ENCODE measurements around the gene GDA. TPM values are rescaled to one million over a fixed set of nuclear protein-coding genes. Genes with fewer than 3 reads are reported as not detected.

Gene GDA
- total and polyA plus RNA-seq, 9 of the 15 experiments (the other 6 are each of a cell fraction or from before 2014, with no cell fraction given), result 4.5 to 18.0 (median 12.7) TPM

DNA sequence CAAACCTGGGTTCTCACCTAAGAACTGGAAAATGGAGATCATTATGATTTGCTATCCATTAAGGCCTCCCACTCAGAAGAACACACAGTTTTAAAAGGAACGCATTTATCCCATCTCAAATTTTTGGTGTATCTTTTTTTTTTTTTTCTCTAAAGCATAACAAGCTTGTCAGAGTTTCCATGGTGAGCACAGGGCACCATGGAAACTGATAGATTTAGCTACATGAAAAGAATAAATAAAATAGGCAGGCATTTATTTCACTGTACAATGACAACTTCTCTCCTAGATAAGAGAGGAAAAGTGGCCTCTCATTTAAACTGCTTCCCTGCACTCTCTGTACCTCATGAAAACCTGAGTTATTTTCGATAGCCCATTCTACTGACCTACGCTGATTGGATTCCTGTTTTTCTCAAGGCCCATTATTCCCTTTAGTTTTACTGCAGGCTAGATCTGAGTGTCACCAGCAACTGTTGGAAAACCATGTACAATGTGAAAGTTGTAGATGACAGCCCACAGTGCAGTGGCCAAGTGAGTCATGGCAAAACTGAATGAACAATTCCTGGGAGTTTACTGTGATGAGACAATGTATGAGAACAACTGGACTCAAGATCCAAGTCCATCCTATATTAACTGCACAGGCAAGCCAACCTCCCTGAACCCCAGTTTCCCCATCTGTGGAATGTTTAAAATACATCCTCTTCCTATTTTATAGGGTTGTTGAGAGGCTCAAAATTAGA, 4.3 kb upstream of the GDA start:
- TF ChIP-seq BRD9 (IDR thresholded peaks at IDR 0.05; ENCODE audit: low read depth, partially characterized antibody) (no peak), SRSF7 (optimal IDR thresholded peaks at IDR 0.05; ENCODE audit: low read depth, low read length) (no peak), KAT7 (CRISPR knock-in tag; IDR thresholded peaks at IDR 0.05; ENCODE audit: borderline replicate concordance) (no peak), RAD21 (CRISPR knock-in tag; conservative IDR thresholded peaks at IDR 0.05 in 1 of 2, IDR thresholded peaks at IDR 0.05 in 1 of 2) (no peak), ERF (CRISPR knock-in tag; IDR thresholded peaks at IDR 0.05) (no peak)
- in situ Hi-C loops (cut with MboI) (no loop called here), intact Hi-C loops (cut with micrococcal nuclease) (no loop called here)
- H3K9ac ChIP-seq (ENCODE audit: insufficient read depth in 1 of 2, low read depth in 2 of 2, low read length in 2 of 2), result no peak overlapping the region
- ATAC-seq, result no peak
- no peak for DNase-seq (ENCODE audit: extremely low read depth in 1 of 4, low spot score in 3 of 4)
- FAIRE-seq, result no peak
- no peaks in the 10 kb centered on the region for H3K9me3 ChIP-seq (replicated peaks; ENCODE audit: control insufficient read depth, insufficient read depth, low read depth, low read length)
- H3K27me3 ChIP-seq (ENCODE audit: control insufficient read depth in 2 of 2, insufficient read depth in 2 of 2, low read length in 2 of 2), result no peaks in the 10 kb centered on the region
- no peak overlapping the region for H3K27ac ChIP-seq (ENCODE audit: extremely low read depth, low read depth, low read length)
- no TSS peak for BruUV-seq (replicated peaks)
- peaks cover 2% of the 10 kb centered on the region; the same call in 1 of the 3 replicates for H3K79me2 ChIP-seq (ENCODE audit: control insufficient read depth, insufficient read depth, low read length)
- H3K4me3 ChIP-seq, result no peak overlapping the region
- H4K20me1 ChIP-seq (replicated peaks; ENCODE audit: control insufficient read depth, insufficient read depth, low read length), result no peaks in the 10 kb centered on the region
- no peak overlapping the region for H2AFZ ChIP-seq (ENCODE audit: low read depth, low read length)
- H3K36me3 ChIP-seq (ENCODE audit: control insufficient read depth, insufficient read depth, low read length), result peaks cover 16% of the 10 kb centered on the region; the same call in 1 of the 3 replicates
- no peaks in the 10 kb centered on the region for H3K9me1 ChIP-seq (ENCODE audit: control insufficient read depth, insufficient read depth, low read length)
- peaks cover 0 to 7% of the 10 kb centered on the region in 2 experiments; a peak in 1 of 5 replicates for H3K4me1 ChIP-seq (replicated peaks in 1 of 2; ENCODE audit: control insufficient read depth in 2 of 2, insufficient read depth in 2 of 2, low read length in 2 of 2)
- ChIA-PET POLR2A (no interaction called here), CTCF (ENCODE audit: low intra/inter-chr PET ratio) (no interaction called here)
- H3K4me2 ChIP-seq (ENCODE audit: insufficient read depth, low read length), result no peak overlapping the region
- 92% methylated on average over 2 of the region's 3 CpGs for WGBS (ENCODE audit: insufficient coverage, low coverage, missing lambda C conversion rate)
